Brain microvascular endothelial cell (primary cell): ENCODE measurements around the gene ADAMTSL5.

Experiments
- DNase-seq: peaks from one replicate; pipeline ENCODE4 v3.0.0-alpha.2; 2020
- H3K27ac ChIP-seq: fragments of 250-450 bp; sonication (Bioruptor Pico); 2 replicates; pipeline ENCODE4 v1.5.1; 2020; ENCODE audit warnings: mild to moderate bottlenecking, moderate library complexity
- H3K27me3 ChIP-seq: fragments of 250-450 bp; sonication (Bioruptor Pico); replicated peaks from 2 replicates; pipeline ENCODE4 v1.5.1; 2020; ENCODE audit warnings: mild to moderate bottlenecking
- H3K36me3 ChIP-seq: fragments of 250-450 bp; sonication (Bioruptor Pico); replicated peaks from 2 replicates; pipeline ENCODE4 v1.5.1; 2020; ENCODE audit warnings: mild to moderate bottlenecking
- H3K4me3 ChIP-seq: 2 replicates; pipeline ENCODE4 v1.5.1; 2011; ENCODE audit warnings: low read depth, mild to moderate bottlenecking, control low read depth, low read length, moderate library complexity
- CTCF ChIP-seq: IDR thresholded peaks from 2 replicates; pipeline ENCODE4 v1.5.1; 2011; ENCODE audit warnings: low read depth, mild to moderate bottlenecking, moderate library complexity, low read length, control low read depth, inconsistent platforms; ENCODE audit errors: missing control alignments
- in situ Hi-C: cut with HindIII; loops from 2 replicates; pipeline ENCODE4 v1.10.0; 2017; ENCODE audit warnings: low sequenced_read_pairs, low pct_ligation_motif_present

Gene ADAMTSL5

DNA sequence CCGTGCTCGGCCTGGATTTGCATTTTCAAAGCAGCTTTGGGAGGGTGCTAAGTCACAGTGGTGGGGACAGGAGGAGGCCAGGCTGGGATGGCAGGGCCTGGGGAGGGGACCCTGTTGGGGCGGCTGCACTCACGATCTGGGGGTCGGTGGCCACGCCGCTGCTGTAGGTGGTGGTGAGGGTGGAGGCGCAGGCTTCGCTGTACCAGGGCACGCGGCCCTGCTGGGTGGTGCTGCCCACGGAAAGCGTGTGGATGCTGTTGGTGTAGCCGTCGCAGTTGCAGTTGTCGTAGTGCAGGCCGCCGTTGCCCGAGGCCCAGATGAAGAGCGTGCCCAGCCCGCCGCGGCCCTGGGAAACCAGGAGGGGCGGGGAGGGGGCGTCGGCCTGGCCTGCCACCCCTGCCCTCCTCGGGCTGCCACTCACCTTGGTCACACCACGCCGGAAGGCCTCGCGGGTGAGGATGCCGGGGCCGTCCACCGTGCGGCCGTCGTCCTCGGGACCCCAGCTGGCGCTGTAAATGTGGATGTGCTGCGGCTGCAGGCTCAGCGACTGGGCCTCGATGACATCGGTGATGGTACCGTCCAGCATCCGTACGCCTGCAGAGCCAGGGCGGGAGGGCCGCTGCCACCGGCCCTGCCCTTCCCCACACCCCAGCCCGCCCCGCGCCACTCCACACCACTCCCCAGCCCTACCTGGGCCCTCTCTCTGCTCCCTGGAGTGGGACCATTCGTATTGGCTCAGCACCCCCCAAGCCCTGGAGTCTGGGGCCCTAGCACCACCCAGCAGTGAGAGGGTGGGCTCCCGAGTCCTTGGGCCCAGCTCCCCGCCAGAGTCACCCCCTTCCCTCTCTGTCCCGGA is 25.9 kb downstream of the ADAMTSL5 start:
- H3K36me3 ChIP-seq = no peaks in the 10 kb centered on the region
- DNase-seq = no peak
- H3K27me3 ChIP-seq = no peaks in the 10 kb centered on the region
- H3K27ac ChIP-seq = no peak overlapping the region
- TF ChIP-seq CTCF = no peak
- in situ Hi-C loops = no loop called here
- H3K4me3 ChIP-seq = no peak overlapping the region

GRCh38 chr19:1483979-1484428 is 28.8 kb downstream of the ADAMTSL5 start:
- Histone ChIP-seq H3K27me3 (no peaks in the 10 kb centered on the region), H3K27ac (no peak overlapping the region), H3K36me3 (no peaks in the 10 kb centered on the region), H3K4me3 (no peak overlapping the region)
- in situ Hi-C loops = no loop called here
- no peak for TF ChIP-seq CTCF
- no peak for DNase-seq

DNA sequence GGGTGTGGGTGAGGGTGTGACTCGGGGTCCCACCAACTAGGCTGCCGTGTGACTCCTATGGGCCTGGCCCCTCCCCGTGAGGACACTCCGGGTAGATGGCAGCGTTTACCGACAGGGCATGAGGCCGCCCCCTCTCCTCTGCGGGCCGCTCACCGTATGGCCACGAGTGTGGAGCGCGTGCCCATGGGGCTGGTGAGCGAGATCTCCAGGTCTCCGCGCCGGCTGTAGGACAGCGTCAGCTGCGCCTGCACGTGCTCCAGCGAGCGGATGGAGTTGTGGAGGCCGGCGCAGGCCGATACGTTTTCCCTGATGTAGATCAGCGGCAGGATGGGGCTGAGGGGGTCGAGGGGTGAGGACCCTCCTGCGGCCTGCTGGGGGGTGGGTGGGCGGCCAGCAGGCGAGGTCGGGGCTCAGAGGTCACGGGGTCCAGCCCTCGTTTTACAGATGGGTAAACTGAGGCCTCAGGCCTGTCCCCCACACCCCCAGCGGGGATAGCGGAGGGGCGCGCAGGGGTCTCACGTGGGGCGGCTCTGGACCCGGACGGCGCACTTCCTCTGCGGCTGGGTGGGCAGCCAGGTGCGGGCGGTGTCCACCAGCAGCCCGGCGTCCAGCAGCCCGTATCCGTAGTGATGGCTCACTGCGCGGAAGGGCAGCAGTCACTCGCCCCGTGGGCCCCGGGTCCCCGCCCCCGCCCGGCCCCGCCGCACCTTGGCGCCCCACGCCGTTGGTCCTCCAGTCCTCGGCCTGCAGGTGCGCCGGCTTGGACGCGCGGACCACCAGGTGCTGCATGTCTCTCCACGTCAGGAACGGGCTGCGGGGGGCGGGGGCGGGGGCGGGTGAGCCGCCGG is 29.5 kb downstream of the ADAMTSL5 start:
- Histone ChIP-seq H3K27ac (no peak overlapping the region), H3K27me3 (no peaks in the 10 kb centered on the region), H3K36me3 (no peaks in the 10 kb centered on the region), H3K4me3 (no peak overlapping the region)
- no peak for DNase-seq
- TF ChIP-seq CTCF = no peak
- in situ Hi-C loops = no loop called here

DNA sequence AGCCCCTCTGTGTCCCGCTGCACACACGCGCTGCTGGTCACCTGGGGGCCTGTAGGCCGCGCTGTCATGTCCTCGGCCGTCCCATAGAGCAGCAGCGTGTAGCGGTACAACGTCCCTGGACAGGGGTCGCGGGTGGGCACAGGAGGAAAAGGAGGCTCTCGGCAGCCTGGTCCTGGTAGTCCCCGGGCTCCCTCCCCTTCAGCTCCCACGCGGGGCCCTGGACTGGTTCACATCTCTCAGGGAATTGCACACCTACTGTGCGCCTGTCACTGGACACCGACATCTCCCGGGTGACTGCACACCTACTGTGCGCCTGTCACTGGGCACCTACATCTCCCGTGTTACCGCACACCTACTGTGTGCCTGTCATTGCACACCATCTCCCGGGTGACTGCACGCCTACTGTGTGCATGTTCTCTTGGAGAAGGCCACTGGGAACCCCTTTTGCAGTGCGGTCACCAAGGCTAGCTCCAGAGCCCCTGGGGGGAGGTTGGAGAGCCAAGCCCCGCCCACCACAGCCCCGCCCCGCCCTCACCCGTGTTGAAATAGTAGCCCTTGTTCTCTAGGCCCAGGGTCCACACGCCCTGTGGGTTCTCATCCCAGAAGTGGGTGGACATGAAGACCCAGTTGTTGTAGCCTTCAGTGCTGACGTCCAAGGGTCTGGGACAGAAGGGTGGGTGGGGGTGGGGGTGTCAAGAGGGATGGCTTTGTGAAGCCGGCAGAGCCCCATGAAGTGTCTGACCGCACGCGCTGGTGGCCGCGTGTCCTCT is 30.3 kb downstream of the ADAMTSL5 start:
- Histone ChIP-seq H3K27ac (no peak overlapping the region), H3K4me3 (no peak overlapping the region), H3K36me3 (no peaks in the 10 kb centered on the region), H3K27me3 (no peaks in the 10 kb centered on the region)
- in situ Hi-C loops = no loop called here
- no peak for TF ChIP-seq CTCF
- no peak for DNase-seq

GRCh38 chr19:1481893-1482360 is 30.9 kb downstream of the ADAMTSL5 start:
- H3K36me3 ChIP-seq = no peaks in the 10 kb centered on the region
- no peak overlapping the region for H3K4me3 ChIP-seq
- H3K27ac ChIP-seq = no peak overlapping the region
- H3K27me3 ChIP-seq = no peaks in the 10 kb centered on the region
- TF ChIP-seq CTCF = no peak
- no peak for DNase-seq
- in situ Hi-C loops = no loop called here
